GM12878 (cell line): ENCODE data around the gene ITIH1. TPM values are rescaled to one million over a fixed set of nuclear protein-coding genes. Genes with fewer than 3 reads are reported as not detected.

Experiments
- ATAC-seq: fragments of 200-7000 bp; cut with Tn5 transposase; 3 replicates; pipeline ENCODE4 v1.9.1; 2020; ENCODE audit warnings: mild to moderate bottlenecking, moderate library complexity
- BruUV-seq: library from RNA; stranded (reverse); fragments of 400-500 nt; replicated peaks from 2 replicates; lab custom pipeline; 2021; lab: Mats Ljungman, UMichigan
- CTCF ChIA-PET: fragments of 300-600 bp; sonication (Branson Sonifier 250); formaldehyde crosslinking; extraction: SDS; loops from one replicate; lab custom pipeline; 2021; ENCODE audit warnings: inconsistent platforms; lab: Yijun Ruan, JAX
- POLR2A ChIA-PET: fragments of 350-600 bp; formaldehyde crosslinking; extraction: SDS; loops from one replicate; lab custom pipeline; 2021; ENCODE audit warnings: inconsistent platforms; lab: Charles Lee
- RAD21 ChIA-PET: fragments of 300-600 bp; sonication (Branson Sonifier 250); formaldehyde crosslinking; loops from one replicate; lab custom pipeline; 2023; ENCODE audit warnings: antibody characterized with exemption; ENCODE audit not compliant: unreplicated experiment; lab: Charles Lee
- SMC1A ChIA-PET: fragments of 300-600 bp; sonication (Branson Sonifier 250); formaldehyde crosslinking; loops from one replicate; lab custom pipeline; 2023; ENCODE audit not compliant: unreplicated experiment, uncharacterized antibody; lab: Charles Lee
- DNase-seq: peaks from one replicate; pipeline ENCODE4 v3.0.0-alpha.2; 2011; ENCODE audit warnings: low read depth, low spot score
- FAIRE-seq: peaks from 3 replicates; lab custom pipeline; 2011; peaks lifted over from hg19 to GRCh38; lab: Jason Lieb, UNC
- H2AFZ ChIP-seq: 2 replicates; pipeline ENCODE4 v1.6.0; 2011; ENCODE audit warnings: low read depth, low read length, control low read depth; ENCODE audit not compliant: control insufficient read depth
- H3K27ac ChIP-seq: 2 replicates; pipeline ENCODE4 v1.5.1; 2011; ENCODE audit warnings: control low read depth; ENCODE audit not compliant: control insufficient read depth, insufficient read depth
- H3K27me3 ChIP-seq, 2 experiments: replicated peaks in 1 of 2; 2 replicates each; pipeline versions ENCODE4 v1.6.0 to v1.6.1; 2011; ENCODE audit warnings: low read length in 1 of 2; ENCODE audit not compliant: control insufficient read depth in 2 of 2, insufficient read depth in 2 of 2
- H3K36me3 ChIP-seq, 2 experiments: 2 replicates each; pipeline ENCODE4 v1.5.1; 2011; ENCODE audit warnings: low read length in 1 of 2; ENCODE audit not compliant: control insufficient read depth in 2 of 2, insufficient read depth in 2 of 2
- H3K4me1 ChIP-seq: 2 replicates; pipeline ENCODE4 v1.6.1; 2011; ENCODE audit warnings: mild to moderate bottlenecking, low read length, moderate library complexity, mixed read lengths; ENCODE audit not compliant: control insufficient read depth, insufficient read depth
- H3K4me2 ChIP-seq: 2 replicates; pipeline ENCODE4 v1.6.0; 2011; ENCODE audit warnings: control low read depth; ENCODE audit not compliant: control insufficient read depth, insufficient read depth
- H3K4me3 ChIP-seq: fragments of 200-600 bp; sonication (generic); 2 replicates; pipeline ENCODE4 v1.5.1; 2016
- H3K79me2 ChIP-seq: 2 replicates; pipeline ENCODE4 v1.6.0; 2011; ENCODE audit warnings: low read length; ENCODE audit not compliant: control insufficient read depth, insufficient read depth
- H3K9ac ChIP-seq: 2 replicates; pipeline ENCODE4 v1.8.0; 2011; ENCODE audit warnings: low read length, control low read depth, mixed read lengths; ENCODE audit not compliant: control insufficient read depth, insufficient read depth
- H3K9me3 ChIP-seq: replicated peaks from 3 replicates; pipeline ENCODE4 v1.5.1; 2011; ENCODE audit warnings: mild to moderate bottlenecking, low read length; ENCODE audit not compliant: control insufficient read depth, insufficient read depth
- H4K20me1 ChIP-seq: 2 replicates; pipeline ENCODE4 v1.6.0; 2011; ENCODE audit not compliant: control insufficient read depth, insufficient read depth
- ATF2 ChIP-seq: IDR thresholded peaks from 2 replicates; pipeline ENCODE4 v1.6.1; 2012; ENCODE audit warnings: low read length, inconsistent platforms
- CREB1 ChIP-seq: IDR thresholded peaks from 2 replicates; pipeline ENCODE4 v1.6.1; 2012; ENCODE audit warnings: low read depth, mild to moderate bottlenecking, inconsistent platforms
- EED ChIP-seq: sonication (generic); IDR thresholded peaks from 2 replicates; pipeline ENCODE4 v1.6.1; 2016; ENCODE audit warnings: antibody characterized with exemption, low read depth
- ESRRA ChIP-seq: IDR thresholded peaks from 2 replicates; pipeline ENCODE4 v1.6.1; 2012; ENCODE audit warnings: mild to moderate bottlenecking, low read length, improper control_type of control experiment
- GABPA ChIP-seq: IDR thresholded peaks from 2 replicates; pipeline ENCODE4 v1.6.1; 2014; ENCODE audit warnings: antibody characterized with exemption, low read depth, mild to moderate bottlenecking, inconsistent platforms
- KDM1A ChIP-seq: fragments of 200-600 bp; sonication (generic); IDR thresholded peaks from 2 replicates; pipeline ENCODE4 v1.6.1; 2016; ENCODE audit warnings: borderline replicate concordance
- MYB ChIP-seq: fragments of 150-350 bp; IDR thresholded peaks from 2 replicates; pipeline ENCODE4 v1.6.1; 2014; ENCODE audit warnings: mild to moderate bottlenecking, low read depth, low read length, borderline replicate concordance
- RCOR1 ChIP-seq: conservative IDR thresholded peaks from 2 replicates; pipeline ENCODE4 v1.6.1; 2012; ENCODE audit warnings: low read depth, low read length, improper control_type of control experiment
- SREBF1 ChIP-seq: IDR thresholded peaks from 2 replicates; pipeline ENCODE4 v1.6.1; 2012; ENCODE audit warnings: mild to moderate bottlenecking, low read length
- TCF3 ChIP-seq: IDR thresholded peaks from 2 replicates; pipeline ENCODE4 v1.6.1; 2012; ENCODE audit warnings: low read depth, mild to moderate bottlenecking, low read length, borderline replicate concordance; ENCODE audit not compliant: insufficient read depth
- USF2 ChIP-seq: IDR thresholded peaks from 2 replicates; pipeline ENCODE4 v1.6.1; 2011; ENCODE audit warnings: low read depth, low read length, improper control_type of control experiment, borderline replicate concordance
- ZBTB11 ChIP-seq: fragments of 450-650 bp; formaldehyde crosslinking; IDR thresholded peaks from 2 replicates; pipeline ENCODE4 v1.5.0; 2022; ENCODE audit warnings: mild to moderate bottlenecking, missing genetic modification characterization
- ZBTB4 ChIP-seq: fragments of 450-650 bp; formaldehyde crosslinking; IDR thresholded peaks from 2 replicates; pipeline ENCODE4 v1.4.0; 2022; ENCODE audit warnings: mild to moderate bottlenecking, moderate library complexity
- ZZZ3 ChIP-seq: IDR thresholded peaks from 2 replicates; pipeline ENCODE4 v1.6.1; 2011; ENCODE audit warnings: low read depth; ENCODE audit not compliant: control insufficient read depth, insufficient read length
- WGBS: methylation state at CpG from one replicate; pipeline ENCODE4 v1.1.6; 2016; ENCODE audit warnings: low lambda C conversion rate; ENCODE audit not compliant: insufficient replicate concordance, insufficient coverage; ENCODE audit errors: missing lambda C conversion rate; 5-methylcytosine and 5-hydroxymethylcytosine counted together
- in situ Hi-C: fragments of 300-500 bp; cut with MboI; formaldehyde crosslinking; loops from 9 replicates; pipeline ENCODE4 v1.14.3; 2018; ENCODE audit warnings: mixed read lengths
- intact Hi-C: fragments of 100-400 bp; cut with micrococcal nuclease; formaldehyde crosslinking; loops from one replicate; pipeline ENCODE4 v1.14.2; 2022; ENCODE audit not compliant: unreplicated experiment
- polyA plus RNA-seq, 11 experiments: library from polyadenylated mRNA; depleted of rRNA in 4 of 11; unstranded in 6 of 11; stranded (reverse) in 5 of 11; fragments of >200 nt; fragmentation: Nextera tagmentation in 4 of 11; fragmentation: Illumina TruSeq in 1 of 11; extraction: Ambion mirVana in 4 of 11; extraction: Trizol in 1 of 11; gene quantifications; 1 replicate in 1 of 11; 2 replicates in 10 of 11; pipeline versions ENCODE4 v1.2.1 to v1.2.3, GENCODE V29; 2011 to 2016; ENCODE audit warnings: inconsistent platforms in 2 of 11, missing spikeins in 2 of 11, low read depth in 1 of 11
- total RNA-seq, 4 experiments: library from RNA; depleted of rRNA in 3 of 4; stranded (reverse); fragments of >200 nt in 3 of 4; fragmentation: Illumina TruSeq in 1 of 4; extraction: Trizol in 1 of 4; gene quantifications; 2 replicates each; pipeline versions ENCODE4 v1.2.1 to v1.2.3, GENCODE V29; 2013 to 2021

ITIH1 gene
- total and polyA plus RNA-seq, 10 of the 15 experiments (the other 5 are each of a cell fraction or from before 2014, with no cell fraction given): 0.33 to 0.64 (median 0.44) TPM; not detected in 7

- WGBS: 3% methylated on average over 2 of the region's 2 CpGs
- DNase-seq: no peak
- no peak overlapping the region for H3K4me2 ChIP-seq
- no peak overlapping the region for H3K4me3 ChIP-seq
- intact Hi-C loops (loop anchor here (1.0 kb wide), 1 partner anchor 78 kb away; no protein-coding TSS in a partner anchor), in situ Hi-C loops (no loop called here)
- RAD21 ChIA-PET: interaction anchor here (2.2 kb wide), 1 partner anchor 78 kb away, joined by 8 read pairs; no protein-coding TSS in a partner anchor
- no peak overlapping the region for H2AFZ ChIP-seq
- no peaks in the 10 kb centered on the region for H3K9me3 ChIP-seq
- H4K20me1 ChIP-seq: no peaks in the 10 kb centered on the region
- no peak for ATAC-seq
- H3K27ac ChIP-seq: no peak overlapping the region
- no peak for FAIRE-seq
- no peak overlapping the region for H3K9ac ChIP-seq
- BruUV-seq: no TSS peak
- H3K79me2 ChIP-seq: no peaks in the 10 kb centered on the region
- CTCF ChIA-PET: interaction anchor here (1.2 to 2.6 kb wide), 7 partner anchors 19 to 129 kb away, joined by 3 to 25 read pairs (median 6); no protein-coding TSS in a partner anchor
- POLR2A ChIA-PET: no interaction called here
- no peaks in the 10 kb centered on the region for H3K36me3 ChIP-seq
- no peaks in the 10 kb centered on the region for H3K4me1 ChIP-seq
- SMC1A ChIA-PET: interaction anchor here (1.4 kb wide), 1 partner anchor 77 kb away, joined by 4 read pairs; no protein-coding TSS in a partner anchor
- H3K27me3 ChIP-seq: no peaks in the 10 kb centered on the region
- no peak for TF ChIP-seq ZBTB11 (CRISPR knock-in tag)
- no peak for TF ChIP-seq SREBF1
- TF ChIP-seq ZZZ3: no peak
- TF ChIP-seq EED: no peak
- TF ChIP-seq ESRRA: no peak
- no peak for TF ChIP-seq RCOR1
- TF ChIP-seq USF2: no peak
- no peak for TF ChIP-seq TCF3
- no peak for TF ChIP-seq MYB
- no peak for TF ChIP-seq KDM1A
- no peak for TF ChIP-seq ZBTB4 (CRISPR knock-in tag)
- no peak for TF ChIP-seq GABPA
- no peak for TF ChIP-seq CREB1
- TF ChIP-seq ATF2: no peak
Observed at GRCh38 chr3:52819936-52820335, 42.5 kb downstream of the ITIH1 start.
